ENCODE results near the gene C3orf18.

DNA sequence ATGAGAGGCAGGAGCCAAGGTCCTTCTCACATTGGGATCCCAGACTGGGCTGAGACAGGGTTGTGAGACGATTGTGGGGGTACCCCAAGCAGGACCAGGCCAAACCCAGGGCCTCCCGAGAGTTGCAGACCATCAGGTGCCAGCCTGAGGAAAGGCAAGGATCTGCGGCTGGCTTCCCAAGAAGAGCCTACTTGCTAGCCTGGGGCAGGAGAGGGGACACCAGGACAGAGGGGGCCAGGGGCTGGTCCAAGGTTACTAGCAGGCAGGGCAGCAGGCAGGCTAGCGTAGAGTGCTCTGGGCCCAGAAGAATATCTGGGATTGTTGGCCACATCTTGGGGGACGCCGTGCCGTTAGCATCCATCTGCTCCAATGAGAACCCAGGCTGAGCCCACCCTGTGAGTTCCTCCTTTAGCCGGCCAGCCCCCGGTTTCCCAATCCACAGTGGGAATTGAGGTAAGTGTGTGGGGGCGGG, 43.5 kb upstream of the C3orf18 start:
- TF ChIP-seq, protein P1, sequence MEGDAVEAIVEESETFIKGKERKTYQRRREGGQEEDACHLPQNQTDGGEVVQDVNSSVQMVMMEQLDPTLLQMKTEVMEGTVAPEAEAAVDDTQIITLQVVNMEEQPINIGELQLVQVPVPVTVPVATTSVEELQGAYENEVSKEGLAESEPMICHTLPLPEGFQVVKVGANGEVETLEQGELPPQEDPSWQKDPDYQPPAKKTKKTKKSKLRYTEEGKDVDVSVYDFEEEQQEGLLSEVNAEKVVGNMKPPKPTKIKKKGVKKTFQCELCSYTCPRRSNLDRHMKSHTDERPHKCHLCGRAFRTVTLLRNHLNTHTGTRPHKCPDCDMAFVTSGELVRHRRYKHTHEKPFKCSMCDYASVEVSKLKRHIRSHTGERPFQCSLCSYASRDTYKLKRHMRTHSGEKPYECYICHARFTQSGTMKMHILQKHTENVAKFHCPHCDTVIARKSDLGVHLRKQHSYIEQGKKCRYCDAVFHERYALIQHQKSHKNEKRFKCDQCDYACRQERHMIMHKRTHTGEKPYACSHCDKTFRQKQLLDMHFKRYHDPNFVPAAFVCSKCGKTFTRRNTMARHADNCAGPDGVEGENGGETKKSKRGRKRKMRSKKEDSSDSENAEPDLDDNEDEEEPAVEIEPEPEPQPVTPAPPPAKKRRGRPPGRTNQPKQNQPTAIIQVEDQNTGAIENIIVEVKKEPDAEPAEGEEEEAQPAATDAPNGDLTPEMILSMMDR (IDR thresholded peaks at IDR 0.05; ENCODE audit: poor library complexity) = no peak
- no peak for TF ChIP-seq EZH2 (IDR thresholded peaks at IDR 0.05; ENCODE audit: borderline replicate concordance)
- no peak for TF ChIP-seq EZH2phosphoT487 (IDR thresholded peaks at IDR 0.05; ENCODE audit: low read depth, severe bottlenecking, unreplicated experiment)
